ENCODE data around the gene DMBX1.

DMBX1 gene

DNA sequence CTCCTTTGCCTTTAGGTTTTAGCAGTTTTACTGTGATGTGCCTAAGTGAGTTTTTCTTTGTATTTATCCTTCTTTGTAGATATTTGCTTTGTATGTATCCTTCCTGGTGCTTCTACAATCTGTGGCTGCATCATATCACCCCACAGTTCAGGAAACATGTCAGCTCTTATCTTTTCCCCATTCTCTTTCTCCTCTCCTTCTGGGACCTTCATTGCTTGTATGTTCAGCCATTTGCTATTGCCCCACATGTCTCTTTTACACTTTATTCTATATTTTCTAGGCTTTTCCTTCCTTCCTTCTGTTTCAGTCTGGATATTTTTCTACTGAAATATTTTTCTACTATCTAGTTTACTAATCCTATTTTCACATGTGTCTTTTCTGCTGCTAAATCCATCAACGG is 46.9 kb downstream of the DMBX1 start:
- TF ChIP-seq, protein P1, sequence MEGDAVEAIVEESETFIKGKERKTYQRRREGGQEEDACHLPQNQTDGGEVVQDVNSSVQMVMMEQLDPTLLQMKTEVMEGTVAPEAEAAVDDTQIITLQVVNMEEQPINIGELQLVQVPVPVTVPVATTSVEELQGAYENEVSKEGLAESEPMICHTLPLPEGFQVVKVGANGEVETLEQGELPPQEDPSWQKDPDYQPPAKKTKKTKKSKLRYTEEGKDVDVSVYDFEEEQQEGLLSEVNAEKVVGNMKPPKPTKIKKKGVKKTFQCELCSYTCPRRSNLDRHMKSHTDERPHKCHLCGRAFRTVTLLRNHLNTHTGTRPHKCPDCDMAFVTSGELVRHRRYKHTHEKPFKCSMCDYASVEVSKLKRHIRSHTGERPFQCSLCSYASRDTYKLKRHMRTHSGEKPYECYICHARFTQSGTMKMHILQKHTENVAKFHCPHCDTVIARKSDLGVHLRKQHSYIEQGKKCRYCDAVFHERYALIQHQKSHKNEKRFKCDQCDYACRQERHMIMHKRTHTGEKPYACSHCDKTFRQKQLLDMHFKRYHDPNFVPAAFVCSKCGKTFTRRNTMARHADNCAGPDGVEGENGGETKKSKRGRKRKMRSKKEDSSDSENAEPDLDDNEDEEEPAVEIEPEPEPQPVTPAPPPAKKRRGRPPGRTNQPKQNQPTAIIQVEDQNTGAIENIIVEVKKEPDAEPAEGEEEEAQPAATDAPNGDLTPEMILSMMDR (IDR thresholded peaks at IDR 0.05; ENCODE audit: borderline replicate concordance, insufficient read depth, low read depth, low read length): no peak
- no peak overlapping the region for H3K4me3 ChIP-seq (ENCODE audit: low read depth, low read length)

DNA sequence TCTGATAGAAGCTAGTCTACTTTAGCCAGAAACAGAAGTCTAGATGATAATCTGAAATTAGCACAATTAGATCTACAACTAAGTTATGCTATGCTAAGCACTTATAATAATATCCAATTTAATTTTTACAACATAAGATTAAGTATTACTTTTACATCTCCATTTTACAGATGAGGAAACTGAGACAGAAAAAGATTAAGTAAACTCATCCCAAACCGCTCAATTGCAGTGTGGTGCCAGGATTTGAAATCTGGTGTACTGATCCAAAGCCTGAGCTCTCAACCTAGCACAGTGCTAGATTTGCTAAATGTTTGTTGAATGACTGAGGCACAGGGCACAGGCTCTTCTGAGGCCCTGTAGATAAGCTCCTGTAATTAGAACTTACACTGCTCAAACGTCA is 48.0 kb downstream of the DMBX1 start:
- H3K4me3 ChIP-seq (ENCODE audit: low read depth, low read length): no peak overlapping the region
- TF ChIP-seq, protein P1 (IDR thresholded peaks at IDR 0.05; ENCODE audit: borderline replicate concordance, insufficient read depth, low read depth, low read length): no peak

DNA sequence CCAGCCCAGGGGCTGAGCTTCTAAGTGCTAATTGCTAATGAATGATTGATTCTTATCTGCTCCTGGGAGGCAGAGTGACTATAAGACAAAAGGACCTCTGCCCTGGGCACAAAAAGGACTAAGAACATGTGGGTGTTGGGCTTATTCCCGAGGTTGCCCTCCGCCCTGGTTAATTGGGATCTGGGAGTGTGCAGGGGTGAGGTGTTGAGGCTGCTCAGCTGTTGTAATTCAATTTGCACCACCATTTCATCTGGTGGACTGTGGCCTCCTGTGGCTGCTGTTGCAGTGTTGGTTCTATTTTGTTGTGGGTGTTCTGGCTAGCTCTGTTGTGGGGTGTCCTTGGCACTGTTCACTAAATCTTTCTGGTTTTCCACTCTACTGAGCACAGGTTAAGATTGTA is 48.5 kb downstream of the DMBX1 start:
- TF ChIP-seq, protein P1 (IDR thresholded peaks at IDR 0.05; ENCODE audit: borderline replicate concordance, insufficient read depth, low read depth, low read length): no peak
- no peak overlapping the region for H3K4me3 ChIP-seq (ENCODE audit: low read depth, low read length)
